GM19025 (cell line): ENCODE measurements around the gene MEIOB.
"Not testable (repeated sequence)": the region's sequence is repeated elsewhere in the genome, so short reads cannot be mapped to it uniquely, and the experiment has no call there.

ENCODE experiments used
- ATAC-seq: cut with Tn5 transposase; IDR thresholded peaks from one replicate; pipeline ENCODE4 v1.9.1; 2021; ENCODE audit warnings: mild to moderate bottlenecking, low read depth, moderate library complexity; ENCODE audit not compliant: unreplicated experiment

The MEIOB gene

DNA sequence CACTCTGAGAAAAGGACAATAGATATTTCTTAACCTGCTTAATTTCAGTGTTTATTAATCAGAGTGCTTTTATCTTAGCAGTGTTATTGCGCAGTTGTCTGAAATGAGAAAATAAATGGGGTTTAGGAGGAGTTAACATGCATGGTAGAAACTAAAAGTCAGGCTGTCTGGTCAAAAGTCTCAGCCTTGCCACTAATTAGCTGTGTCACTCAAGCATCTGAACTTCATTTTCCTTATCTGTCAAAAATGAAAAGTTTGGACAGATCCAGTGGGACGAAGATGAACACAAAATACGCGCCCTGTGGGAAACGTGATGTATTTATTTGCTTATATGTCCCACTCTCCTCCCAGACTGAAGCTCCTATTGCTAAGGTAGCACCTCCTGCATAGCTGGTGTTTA is 6.3 kb upstream of the MEIOB start:
- ATAC-seq, result no peak

- no peak for ATAC-seq
Measured at GRCh38 chr16:1877804-1878203, 5.8 kb upstream of the MEIOB start.

GRCh38 chr16:1877089-1877488 is 5.1 kb upstream of the MEIOB start:
- ATAC-seq, result no peak

DNA sequence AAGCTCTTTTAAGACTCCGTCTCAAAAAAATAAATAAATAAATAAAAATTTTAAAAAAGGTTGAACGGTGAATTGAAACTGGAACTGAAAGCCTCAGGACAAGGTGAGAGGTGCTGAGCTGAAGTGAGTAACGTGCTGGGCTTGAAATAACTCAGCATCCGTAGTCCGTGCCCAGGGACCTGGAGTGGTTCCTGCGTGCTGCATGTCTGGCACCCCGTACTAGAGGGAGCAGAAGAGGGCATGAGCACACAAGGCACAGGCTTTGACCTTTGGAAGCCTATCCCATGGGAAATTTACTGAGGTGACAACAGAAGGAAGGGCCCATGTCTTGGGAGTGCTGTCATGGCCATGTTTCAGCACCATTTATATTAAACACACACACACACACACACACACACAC is 4.5 kb upstream of the MEIOB start:
- no peak for ATAC-seq

DNA sequence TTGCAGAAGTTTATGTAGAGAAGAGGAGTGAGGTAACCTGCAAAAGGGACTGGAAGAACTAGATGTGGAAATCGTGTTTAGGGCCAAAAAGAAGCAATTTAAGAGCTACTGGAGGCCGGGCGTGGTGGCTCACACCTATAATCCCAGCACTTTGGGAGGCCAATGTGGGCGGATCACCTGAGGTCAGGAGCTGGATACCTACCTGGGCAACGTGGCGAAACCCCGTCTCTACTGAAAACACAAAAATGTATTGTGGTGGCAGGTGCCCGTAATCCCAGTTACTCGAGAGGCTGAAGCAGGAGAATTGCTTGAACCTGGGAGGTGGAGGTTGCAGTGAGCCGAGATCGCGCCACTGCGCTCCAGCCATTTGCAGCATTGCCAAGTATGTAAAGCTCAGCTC is 4.1 kb upstream of the MEIOB start:
- not testable (repeated sequence) for ATAC-seq

GRCh38 chr16:1874854-1875253 is 2.9 kb upstream of the MEIOB start:
- no peak for ATAC-seq

DNA sequence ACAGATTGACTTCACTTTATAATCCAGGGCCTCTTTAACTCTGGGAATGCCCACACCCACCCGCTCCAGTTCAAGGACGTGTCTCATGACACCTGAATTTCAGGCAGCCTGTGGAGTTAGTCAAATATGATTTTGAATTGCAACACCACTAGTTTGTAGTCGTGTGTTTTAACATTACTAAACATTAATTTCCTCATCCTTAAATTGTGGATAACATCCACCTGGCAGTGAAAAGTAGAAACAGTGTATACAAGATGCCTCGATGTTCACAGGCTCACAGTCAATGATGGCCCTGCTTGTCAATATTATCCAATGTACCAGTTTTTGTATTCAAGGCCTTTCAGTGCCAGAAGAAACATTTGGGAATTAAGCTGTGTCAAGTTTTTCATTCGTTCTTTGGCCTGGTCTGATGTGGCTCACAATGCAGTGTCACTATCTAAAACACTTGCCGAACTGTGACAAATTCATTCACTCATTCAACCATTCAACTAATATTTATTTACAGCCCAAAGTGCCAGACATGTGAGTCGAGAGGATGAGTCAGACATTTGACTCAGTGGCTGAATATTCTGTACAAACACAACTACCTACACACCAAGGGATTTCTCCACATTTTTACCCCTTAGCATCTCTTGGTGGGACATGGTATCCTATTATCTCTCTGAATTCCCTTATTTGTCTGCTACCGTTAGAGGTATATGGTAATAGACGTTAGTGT is 1.4 kb downstream of the MEIOB start:
- no peak for ATAC-seq

DNA sequence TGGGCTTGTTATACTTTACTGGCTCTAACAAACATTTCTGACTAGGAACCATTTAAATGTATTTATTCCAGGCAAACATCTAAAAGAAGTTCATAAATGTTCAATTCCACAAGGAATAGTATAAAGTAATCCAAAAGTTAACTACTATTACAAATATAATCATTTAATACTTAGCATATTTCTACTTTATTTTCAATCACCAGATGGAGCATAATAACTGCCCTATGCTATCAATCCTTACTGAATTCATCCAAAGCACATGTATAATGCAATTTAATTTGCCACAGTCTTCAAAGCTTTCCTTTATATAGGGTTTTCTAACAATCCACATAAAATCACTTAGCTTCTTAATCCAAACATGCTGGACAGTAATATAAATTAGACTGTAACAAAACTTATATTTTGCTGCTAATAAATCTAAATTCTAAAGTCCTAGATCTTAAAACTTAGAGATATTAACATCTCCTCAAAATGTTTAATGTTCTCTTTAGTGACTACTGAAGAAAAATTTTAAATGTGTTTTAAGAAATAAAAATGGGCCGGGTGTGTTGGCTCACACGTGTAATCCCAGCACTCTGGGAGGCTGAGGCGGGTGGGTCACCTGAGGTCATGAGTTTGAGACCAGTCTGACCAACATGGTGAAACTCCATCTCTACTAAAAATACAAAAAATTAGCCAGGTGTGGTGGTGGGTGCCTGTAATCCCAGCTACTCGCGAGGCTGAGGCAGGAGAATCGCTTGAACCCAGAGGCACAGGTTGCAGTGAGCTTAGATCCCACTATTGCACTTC is 5.9 kb downstream of the MEIOB start:
- no peak for ATAC-seq

- ATAC-seq, result no peak
Measured at GRCh38 chr16:1863681-1864460, 8.1 kb downstream of the MEIOB start.

- no peak for ATAC-seq
Measured at GRCh38 chr16:1862394-1862793, 9.6 kb downstream of the MEIOB start.

DNA sequence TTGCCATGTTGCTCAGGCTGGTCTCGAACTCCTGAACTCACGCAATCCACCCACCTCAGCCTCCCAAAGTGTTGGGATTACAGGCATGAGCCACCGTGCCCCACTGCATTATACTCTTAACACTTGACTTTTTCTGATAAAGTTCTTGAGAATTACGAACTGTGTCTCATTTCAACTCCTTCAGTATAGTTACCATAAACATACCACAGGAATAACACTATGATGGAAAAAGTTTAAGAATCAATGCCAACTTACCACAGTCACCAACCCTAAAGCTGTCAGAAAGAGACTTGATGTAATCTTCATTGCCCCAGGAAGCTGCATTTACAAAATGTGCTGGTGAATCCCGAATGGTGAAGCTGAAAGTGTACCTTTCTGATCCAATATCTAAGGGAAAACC is 10.2 kb downstream of the MEIOB start:
- ATAC-seq, result no peak

DNA sequence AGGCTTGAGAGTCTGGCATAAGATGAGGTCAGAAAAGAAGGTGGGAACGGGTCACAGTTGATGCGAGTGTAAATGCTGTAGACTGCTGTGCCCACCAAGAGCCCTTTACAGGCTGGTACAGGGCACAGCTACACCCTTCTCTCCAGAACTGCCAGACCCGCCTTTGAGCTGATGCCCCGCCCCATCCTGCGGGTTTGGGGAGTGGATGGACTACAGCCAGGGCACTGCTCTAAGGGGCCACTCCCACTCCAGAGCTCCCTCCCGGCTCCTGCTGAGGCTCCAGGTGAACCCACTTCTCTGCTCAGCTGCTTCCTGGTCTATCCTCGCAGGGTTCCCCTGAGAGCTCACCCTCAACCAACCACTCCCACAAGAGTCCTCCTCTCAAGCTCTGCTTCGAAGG is 12.3 kb downstream of the MEIOB start:
- ATAC-seq, result no peak

DNA sequence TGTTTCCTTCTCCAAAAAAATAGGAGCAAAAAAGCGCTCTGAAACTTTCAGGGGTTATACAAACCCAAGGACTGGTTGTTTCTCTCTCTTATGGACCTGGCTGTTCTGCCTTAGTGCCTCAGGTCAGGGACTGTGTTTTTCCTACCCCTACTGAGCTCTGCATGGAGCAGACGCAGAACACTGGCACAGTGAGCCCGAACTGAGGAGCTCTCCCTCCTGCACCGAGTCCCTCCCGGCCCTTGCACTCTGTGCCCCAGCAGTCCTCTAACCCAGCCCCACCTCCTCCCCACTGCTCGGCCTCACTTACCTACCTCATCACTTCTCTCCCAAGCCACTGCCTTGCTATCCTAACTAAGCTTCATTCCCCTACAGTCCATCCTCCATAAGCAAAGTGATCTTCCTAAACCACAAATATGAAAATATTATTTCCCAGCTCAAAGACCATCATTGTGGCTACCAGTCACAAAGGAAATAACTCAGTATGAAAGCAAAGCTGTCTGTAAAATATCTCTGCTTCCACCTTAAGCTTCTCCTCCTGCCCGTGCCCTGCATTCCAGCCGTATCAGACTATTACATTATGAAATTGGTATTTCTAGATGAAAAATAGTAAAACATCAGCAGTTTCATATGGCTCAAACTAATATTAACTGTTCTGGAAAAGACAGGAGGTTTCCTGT is 13.6 kb downstream of the MEIOB start:
- no peak for ATAC-seq

DNA sequence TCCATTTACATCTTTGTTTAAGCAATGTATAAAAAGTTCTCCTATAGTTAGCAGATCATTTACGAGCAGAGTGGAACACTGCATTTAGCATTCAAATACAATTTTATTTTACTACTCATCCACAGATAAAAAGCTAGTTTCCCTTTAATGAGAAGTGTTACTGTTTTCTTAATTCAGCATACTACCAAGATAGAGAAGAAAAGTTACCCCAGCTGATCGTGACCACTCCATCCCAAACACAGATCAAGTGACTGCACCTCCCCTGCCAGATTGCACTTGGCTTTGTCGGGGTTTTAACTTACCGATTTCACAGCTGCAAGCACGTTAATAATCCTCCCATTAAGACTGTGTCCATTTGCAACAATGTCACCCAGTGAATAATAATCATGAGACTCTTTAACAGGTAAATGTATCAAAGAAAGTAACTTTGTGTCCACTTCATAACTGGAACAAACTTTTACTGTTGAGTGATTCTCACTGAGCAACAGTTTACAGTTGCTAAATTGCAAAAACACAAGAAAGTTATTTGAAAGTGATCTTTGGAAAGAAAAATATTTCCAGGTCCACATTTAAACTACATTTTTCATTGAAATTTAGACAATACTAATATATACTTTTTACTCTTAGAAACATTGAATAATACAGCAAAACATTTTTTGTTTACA is 14.4 kb downstream of the MEIOB start:
- no peak for ATAC-seq

DNA sequence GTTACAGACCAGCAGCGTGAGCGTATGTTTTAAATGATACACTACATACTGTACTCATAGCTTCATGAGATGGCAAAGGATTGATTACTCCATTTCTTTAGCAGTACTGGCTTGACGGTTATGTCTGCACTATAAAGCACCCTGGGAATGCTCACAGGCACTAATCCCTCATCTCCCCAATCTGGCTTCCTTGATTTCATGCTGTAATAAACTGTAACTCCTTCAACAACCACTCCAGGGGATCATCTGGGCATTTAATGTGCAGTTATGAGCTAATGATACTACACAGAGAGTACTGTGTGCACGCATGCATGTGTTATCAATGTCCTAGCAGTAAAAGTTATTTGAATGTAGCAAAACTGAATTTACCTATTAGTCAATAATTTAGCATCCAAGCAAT is 20.2 kb downstream of the MEIOB start:
- no peak for ATAC-seq

- ATAC-seq, result no peak
Measured at GRCh38 chr16:1850981-1851380, 21.0 kb downstream of the MEIOB start.

DNA sequence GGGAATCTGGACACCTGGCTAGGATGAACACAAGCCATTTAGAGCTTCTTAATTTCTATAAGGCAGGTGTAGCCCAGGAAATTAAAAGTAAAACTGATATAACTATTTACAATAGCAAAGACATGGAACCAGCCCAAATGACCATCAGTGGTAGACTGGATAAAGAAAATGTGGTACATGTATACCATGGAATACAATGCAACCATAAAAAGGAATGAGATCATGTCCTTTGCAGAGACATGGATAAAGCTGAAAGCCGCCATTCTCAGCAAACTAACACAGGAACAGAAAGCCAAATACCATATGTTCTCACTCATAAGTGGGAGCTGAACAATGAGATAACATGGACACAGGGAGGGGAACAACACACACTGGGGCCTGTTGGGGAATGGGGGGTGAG is 25.5 kb downstream of the MEIOB start:
- no peak for ATAC-seq

GRCh38 chr16:1845985-1846384 is 26.0 kb downstream of the MEIOB start:
- no peak for ATAC-seq

DNA sequence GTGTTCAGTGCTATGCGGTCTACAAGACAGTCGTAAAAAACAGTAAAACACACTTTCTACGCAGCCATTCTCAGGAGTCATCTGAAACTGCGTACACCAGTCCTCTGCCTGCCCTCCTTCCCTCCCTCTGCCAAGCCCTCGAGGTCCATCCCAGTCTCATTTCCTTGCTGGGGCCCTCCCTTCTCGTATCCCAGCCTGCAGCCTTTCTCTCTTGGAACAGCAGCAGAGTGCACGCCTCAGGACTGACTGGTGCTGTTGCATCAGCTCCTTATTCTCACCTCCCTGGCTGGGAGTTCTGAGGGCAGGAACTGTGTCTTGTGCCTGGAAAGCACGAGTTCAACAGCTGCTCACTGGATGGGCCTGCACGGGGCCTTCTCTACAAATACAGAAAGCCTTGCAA is 32.4 kb downstream of the MEIOB start:
- ATAC-seq, result no peak

DNA sequence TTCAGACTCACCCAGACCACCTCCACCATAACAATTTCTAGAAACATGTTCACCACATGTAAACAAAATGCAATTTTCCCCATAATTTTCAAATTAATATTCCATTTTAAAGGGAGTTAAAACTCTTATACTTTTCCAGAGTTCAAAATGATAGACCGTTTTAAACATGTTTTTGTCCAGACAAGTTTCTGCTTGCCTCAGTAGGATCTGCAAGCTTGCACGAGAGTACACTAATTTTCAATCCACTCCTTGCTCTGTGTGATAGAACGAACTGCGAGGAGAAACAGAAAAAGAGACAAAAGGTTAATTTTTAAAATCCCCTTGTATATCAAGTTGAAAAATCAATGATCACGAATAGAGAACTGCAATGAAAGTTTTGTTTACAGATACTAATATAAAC is 37.9 kb downstream of the MEIOB start:
- ATAC-seq, result no peak
